Choroid plexus epithelial cell (primary cell): Measurements from ENCODE around the gene KIAA1755.

Source experiments
- DNase-seq: peaks from one replicate; pipeline ENCODE4 v3.0.0-alpha.2; 2010; ENCODE audit warnings: low read depth
- H3K4me3 ChIP-seq: 2 replicates; pipeline ENCODE4 v1.5.1; 2011; ENCODE audit warnings: low read depth, mild to moderate bottlenecking, control low read depth, low read length, moderate library complexity
- CTCF ChIP-seq: conservative IDR thresholded peaks from 2 replicates; pipeline ENCODE4 v1.5.1; 2011; ENCODE audit warnings: low read depth, mild to moderate bottlenecking, control low read depth, inconsistent platforms, low read length, moderate library complexity

The KIAA1755 gene

GRCh38 chr20:38181971-38182370 lies 78.6 kb downstream of the KIAA1755 start:
- TF ChIP-seq CTCF: no peak
- no peak overlapping the region for H3K4me3 ChIP-seq
- DNase-seq: no peak

DNA sequence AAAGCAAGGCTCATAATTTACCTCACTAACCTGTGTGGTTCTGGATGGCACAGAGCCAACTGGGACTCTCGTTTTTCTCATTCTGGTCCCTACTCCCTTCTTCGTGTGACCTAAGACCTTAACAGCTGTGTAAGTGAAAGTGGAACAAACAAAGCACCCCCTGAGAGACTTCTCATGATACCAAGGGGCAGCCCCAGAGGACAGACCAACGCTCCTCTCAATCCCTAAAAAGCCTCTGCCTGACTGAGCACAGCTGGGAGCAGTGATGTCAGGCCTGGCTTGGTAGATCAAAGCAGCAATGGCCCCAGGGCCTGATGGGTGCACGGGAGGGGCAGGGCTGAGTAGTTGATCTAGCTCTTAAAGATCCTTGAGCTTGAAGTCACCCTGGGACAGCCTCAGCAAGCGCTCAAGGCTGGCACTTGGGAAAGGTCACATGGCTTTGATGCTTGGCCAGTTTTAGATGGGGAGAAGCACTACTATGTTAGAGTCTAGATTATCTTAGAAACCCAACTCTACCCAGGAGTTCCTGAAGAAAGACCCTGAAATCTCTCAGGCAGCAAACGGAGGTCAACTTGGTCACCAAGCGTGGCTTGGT lies 79.2 kb downstream of the KIAA1755 start:
- TF ChIP-seq CTCF: no peak
- no peak overlapping the region for H3K4me3 ChIP-seq
- no peak for DNase-seq

DNA sequence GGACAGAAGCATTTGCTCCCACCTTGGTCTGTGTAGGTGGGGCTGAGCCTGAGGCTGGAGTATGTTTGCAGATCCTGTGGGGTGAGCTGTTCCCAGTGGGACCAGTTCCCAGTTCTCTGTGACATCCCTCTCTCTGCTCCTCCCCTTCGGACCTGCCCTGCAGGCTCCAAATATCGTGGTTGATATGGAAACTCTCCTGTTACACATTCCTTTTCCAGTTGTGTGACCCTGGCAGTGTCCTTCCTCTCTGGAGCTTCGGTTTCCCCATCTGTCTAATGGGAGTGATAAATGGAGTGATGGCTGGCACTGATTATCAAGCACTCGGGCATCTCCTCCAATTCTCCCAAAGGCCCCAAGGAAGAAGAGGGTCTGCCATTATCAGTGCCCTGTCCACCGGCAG lies 79.8 kb downstream of the KIAA1755 start:
- DNase-seq: no peak
- H3K4me3 ChIP-seq: no peak overlapping the region
- TF ChIP-seq CTCF: no peak

- no peak overlapping the region for H3K4me3 ChIP-seq
- no peak for DNase-seq
- TF ChIP-seq CTCF: no peak
Observed at GRCh38 chr20:38179846-38180245, 80.7 kb downstream of the KIAA1755 start.

GRCh38 chr20:38178581-38178980 lies 82.0 kb downstream of the KIAA1755 start:
- H3K4me3 ChIP-seq: no peak overlapping the region
- DNase-seq: no peak
- no peak for TF ChIP-seq CTCF

DNA sequence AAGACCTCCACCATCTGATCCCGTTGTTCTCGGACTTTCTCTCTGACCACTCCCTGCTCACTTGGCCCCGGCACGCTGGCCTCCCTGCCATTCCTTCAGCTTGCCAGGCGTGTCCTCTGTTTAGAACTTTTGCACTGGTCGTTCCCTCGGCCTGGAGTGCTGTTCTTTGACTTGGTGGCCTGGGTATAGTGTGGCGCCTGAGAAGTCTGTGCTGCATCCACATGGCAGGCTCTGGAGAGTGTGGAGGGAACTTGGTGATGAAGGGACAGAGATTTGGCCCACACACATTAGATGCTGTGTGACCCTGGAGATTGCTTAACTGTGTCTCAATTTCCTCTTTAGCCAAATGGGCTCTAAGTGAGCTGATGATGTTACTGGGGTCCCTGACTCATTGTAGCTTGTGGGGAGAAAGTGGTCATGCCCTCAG lies 82.5 kb downstream of the KIAA1755 start:
- no peak for DNase-seq
- TF ChIP-seq CTCF: no peak
- H3K4me3 ChIP-seq: no peak overlapping the region

DNA sequence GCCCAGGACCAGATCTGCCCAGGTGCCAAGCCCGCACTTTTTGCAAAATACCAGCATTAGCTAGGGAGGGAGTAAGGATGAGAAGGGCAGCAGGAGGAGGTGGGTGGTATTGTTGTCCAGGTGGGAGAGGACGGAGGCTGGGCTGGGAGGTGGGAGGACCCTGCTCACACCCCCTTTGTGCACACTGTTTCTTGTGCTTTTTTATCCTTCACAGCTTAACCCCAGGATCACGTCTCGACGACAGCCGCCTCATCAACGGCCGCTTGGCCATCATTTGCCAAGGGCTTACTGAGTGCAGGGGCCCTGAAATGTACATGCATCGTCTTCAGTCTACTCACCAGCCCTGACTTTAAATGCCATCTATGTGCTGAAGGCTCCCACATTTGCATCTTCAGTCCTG lies 83.3 kb downstream of the KIAA1755 start:
- TF ChIP-seq CTCF: no peak
- no peak for DNase-seq

More for the DNA sequence above, 83.3 kb downstream of the KIAA1755 start:
- H3K4me3 ChIP-seq: no peak overlapping the region
